ENCODE data around the gene TBC1D14.
"Not testable (repeated sequence)": the region's sequence is repeated elsewhere in the genome, so short reads cannot be mapped to it uniquely, and the experiment has no call there.

The TBC1D14 gene

GRCh38 chr4:6890358-6890757, 19.3 kb upstream of the TBC1D14 start:
- DNase-seq (ENCODE audit: low read depth), result no peak
- H3K4me3 ChIP-seq (replicated peaks; ENCODE audit: low read depth, low read length), result no peak overlapping the region
- TF ChIP-seq, protein P1, sequence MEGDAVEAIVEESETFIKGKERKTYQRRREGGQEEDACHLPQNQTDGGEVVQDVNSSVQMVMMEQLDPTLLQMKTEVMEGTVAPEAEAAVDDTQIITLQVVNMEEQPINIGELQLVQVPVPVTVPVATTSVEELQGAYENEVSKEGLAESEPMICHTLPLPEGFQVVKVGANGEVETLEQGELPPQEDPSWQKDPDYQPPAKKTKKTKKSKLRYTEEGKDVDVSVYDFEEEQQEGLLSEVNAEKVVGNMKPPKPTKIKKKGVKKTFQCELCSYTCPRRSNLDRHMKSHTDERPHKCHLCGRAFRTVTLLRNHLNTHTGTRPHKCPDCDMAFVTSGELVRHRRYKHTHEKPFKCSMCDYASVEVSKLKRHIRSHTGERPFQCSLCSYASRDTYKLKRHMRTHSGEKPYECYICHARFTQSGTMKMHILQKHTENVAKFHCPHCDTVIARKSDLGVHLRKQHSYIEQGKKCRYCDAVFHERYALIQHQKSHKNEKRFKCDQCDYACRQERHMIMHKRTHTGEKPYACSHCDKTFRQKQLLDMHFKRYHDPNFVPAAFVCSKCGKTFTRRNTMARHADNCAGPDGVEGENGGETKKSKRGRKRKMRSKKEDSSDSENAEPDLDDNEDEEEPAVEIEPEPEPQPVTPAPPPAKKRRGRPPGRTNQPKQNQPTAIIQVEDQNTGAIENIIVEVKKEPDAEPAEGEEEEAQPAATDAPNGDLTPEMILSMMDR (IDR thresholded peaks at IDR 0.05; ENCODE audit: low read length, missing control alignments), result no peak

DNA sequence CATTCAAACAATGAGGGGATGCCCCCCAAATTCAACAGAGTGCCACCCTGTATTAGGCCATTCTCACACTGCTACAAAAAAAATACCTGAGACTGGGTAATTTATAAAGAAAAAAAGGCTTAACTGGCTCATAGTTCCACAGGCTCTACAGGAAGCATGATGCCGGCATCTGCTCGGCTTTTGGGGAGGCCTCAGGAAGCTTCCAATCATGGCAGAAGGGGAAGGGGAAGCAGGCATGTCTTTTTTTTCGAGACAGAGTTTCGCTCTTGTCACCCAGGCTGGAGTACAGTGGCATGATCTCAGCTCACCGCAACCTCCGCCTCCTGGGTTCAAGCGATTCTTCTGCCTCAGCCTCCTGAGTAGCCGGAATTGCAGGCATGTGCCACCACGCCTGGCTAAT, 18.7 kb upstream of the TBC1D14 start:
- not testable (repeated sequence) for H3K4me3 ChIP-seq (replicated peaks; ENCODE audit: low read depth, low read length); DNase-seq (ENCODE audit: low read depth)

- peak; percentile 22 for DNase-seq (ENCODE audit: low read depth)
- TF ChIP-seq, protein P1 (IDR thresholded peaks at IDR 0.05; ENCODE audit: low read length, missing control alignments), result no peak
- no peak overlapping the region for H3K4me3 ChIP-seq (replicated peaks; ENCODE audit: low read depth, low read length)
Observed at GRCh38 chr4:6891436-6892170, 18.0 kb upstream of the TBC1D14 start.

- peak overlapping the region; percentile 7 for H3K4me3 ChIP-seq (replicated peaks; ENCODE audit: low read depth, low read length)
- TF ChIP-seq, protein P1 (IDR thresholded peaks at IDR 0.05; ENCODE audit: low read length, missing control alignments), result peak; percentile 32
- DNase-seq (ENCODE audit: low read depth), result peak; percentile 56
Observed at GRCh38 chr4:6892190-6892908, 17.3 kb upstream of the TBC1D14 start.

DNA sequence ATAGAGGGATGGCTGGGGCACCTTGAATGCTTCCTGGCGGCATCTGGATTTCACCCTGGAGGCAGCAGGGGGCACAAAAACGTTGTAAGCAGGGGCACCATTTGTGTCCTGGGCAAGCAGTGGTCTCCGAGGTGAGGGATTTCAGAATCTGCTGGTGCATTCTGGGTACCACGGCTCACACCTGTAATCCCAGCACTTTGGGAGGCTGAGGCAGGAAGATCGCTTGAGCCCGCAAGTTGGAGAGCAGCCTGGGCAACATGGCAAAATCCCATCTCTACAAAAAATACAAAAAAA, 16.8 kb upstream of the TBC1D14 start:
- DNase-seq (ENCODE audit: low read depth), result no peak
- no peak overlapping the region for H3K4me3 ChIP-seq (replicated peaks; ENCODE audit: low read depth, low read length)
- TF ChIP-seq, protein P1 (IDR thresholded peaks at IDR 0.05; ENCODE audit: low read length, missing control alignments), result no peak

DNA sequence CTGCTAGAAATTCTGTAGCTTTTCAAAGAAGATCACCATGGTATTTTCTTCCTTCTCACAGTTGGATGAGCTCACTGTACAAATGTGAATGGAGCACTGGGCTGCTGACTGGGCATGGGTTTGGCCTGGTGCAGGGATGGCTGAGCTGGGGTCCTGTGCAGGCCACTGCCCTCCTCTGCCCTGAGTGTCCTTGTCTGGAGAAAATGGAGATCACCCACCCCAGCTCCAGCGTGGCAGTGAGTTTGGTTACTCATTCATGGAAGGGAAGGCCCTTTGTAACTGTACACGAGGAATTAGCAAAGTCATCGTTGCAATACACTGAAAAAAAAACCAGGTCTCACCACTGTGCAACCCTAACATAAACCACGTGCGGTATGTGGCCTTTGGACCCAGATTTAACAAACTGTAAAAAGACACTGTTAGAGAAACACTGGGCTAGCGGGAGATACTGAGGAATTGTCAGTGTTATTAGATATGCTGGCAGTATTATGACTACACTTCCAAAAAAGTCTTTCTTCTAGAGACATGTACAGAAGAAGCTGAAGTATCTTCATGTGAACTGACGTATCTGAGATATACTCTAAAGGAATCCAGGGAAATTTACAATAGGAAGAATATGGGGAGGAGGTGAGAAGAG, 16.1 kb upstream of the TBC1D14 start:
- no peak for DNase-seq (ENCODE audit: low read depth)
- TF ChIP-seq, protein P1 (IDR thresholded peaks at IDR 0.05; ENCODE audit: low read length, missing control alignments), result no peak
- no peak overlapping the region for H3K4me3 ChIP-seq (replicated peaks; ENCODE audit: low read depth, low read length)

DNA sequence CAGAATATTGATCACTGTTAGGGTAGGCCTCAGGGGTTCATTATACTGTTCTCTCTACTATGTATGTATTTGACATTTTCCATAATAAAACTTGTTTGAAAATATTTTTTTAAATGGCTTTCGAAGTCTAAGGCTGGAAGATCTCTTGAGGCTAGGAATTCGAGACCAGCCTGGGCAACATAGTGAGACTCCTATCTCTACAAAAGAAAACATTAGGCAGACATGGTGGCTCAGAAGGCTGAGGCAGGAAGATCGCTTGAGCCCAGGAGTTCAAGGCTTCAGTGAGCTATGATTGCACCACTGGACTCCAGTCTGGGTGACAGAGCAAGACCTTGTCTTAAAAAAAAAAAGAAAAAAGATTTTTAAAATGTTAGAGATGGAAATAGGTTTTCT, 15.5 kb upstream of the TBC1D14 start:
- TF ChIP-seq, protein P1 (IDR thresholded peaks at IDR 0.05; ENCODE audit: low read length, missing control alignments), result no peak

More for the DNA sequence above, 15.5 kb upstream of the TBC1D14 start:
- no peak for DNase-seq (ENCODE audit: low read depth)
- H3K4me3 ChIP-seq (replicated peaks; ENCODE audit: low read depth, low read length), result no peak overlapping the region

Measured in fibroblast of pulmonary artery (primary cell).